Immature natural killer cell (primary cell): ENCODE measurements around the gene TFEB. TPM values are rescaled to one million over a fixed set of nuclear protein-coding genes. Genes with fewer than 3 reads are reported as not detected.

Experiments used
- DNase-seq, 3 donors: peaks; one replicate each; pipeline ENCODE4 v3.0.0; 2022; ENCODE audit warnings: mixed read lengths in 1 of 3
- H3K27ac Mint-ChIP-seq, 6 donors: one replicate each; pipeline ENCODE4 v1.8.0; 2020; ENCODE audit warnings: mixed read lengths in 6 of 6, mild to moderate bottlenecking in 5 of 6, inconsistent platforms in 4 of 6, moderate library complexity in 3 of 6
- H3K27me3 Mint-ChIP-seq, 3 donors: one replicate each; pipeline ENCODE4 v1.8.0; 2020 to 2021; ENCODE audit warnings: low read depth in 3 of 3, mild to moderate bottlenecking in 3 of 3, mixed read lengths in 3 of 3, moderate library complexity in 3 of 3, inconsistent platforms in 1 of 3
- H3K36me3 Mint-ChIP-seq, 3 donors: one replicate each; pipeline ENCODE4 v1.8.0; 2020; ENCODE audit warnings: mixed read lengths in 3 of 3, inconsistent platforms in 2 of 3, mild to moderate bottlenecking in 2 of 3
- H3K4me1 Mint-ChIP-seq, 2 donors: one replicate each; pipeline ENCODE4 v1.8.0; 2020; ENCODE audit warnings: inconsistent platforms in 2 of 2, mild to moderate bottlenecking in 2 of 2, mixed read lengths in 2 of 2, moderate library complexity in 1 of 2
- H3K4me3 Mint-ChIP-seq, 5 donors: one replicate each; pipeline ENCODE4 v1.8.0; 2020; ENCODE audit warnings: mild to moderate bottlenecking in 5 of 5, mixed read lengths in 5 of 5, inconsistent platforms in 3 of 5, moderate library complexity in 3 of 5
- H3K9me3 Mint-ChIP-seq, 6 donors: one replicate each; pipeline ENCODE4 v1.8.0; 2020; ENCODE audit warnings: mild to moderate bottlenecking in 6 of 6, mixed read lengths in 6 of 6, inconsistent platforms in 4 of 6, moderate library complexity in 3 of 6
- polyA plus RNA-seq, 3 donors: library from polyadenylated mRNA; unstranded; fragments of 300-500 nt; fragmentation: Illumina TruSeq; gene quantifications; one replicate each; pipeline ENCODE4 v1.2.3, GENCODE V29; 2021

Gene TFEB
- polyA plus RNA-seq, 3 donors from 2014 or later = 18.9 to 62.3 (median 23.9) TPM

DNA sequence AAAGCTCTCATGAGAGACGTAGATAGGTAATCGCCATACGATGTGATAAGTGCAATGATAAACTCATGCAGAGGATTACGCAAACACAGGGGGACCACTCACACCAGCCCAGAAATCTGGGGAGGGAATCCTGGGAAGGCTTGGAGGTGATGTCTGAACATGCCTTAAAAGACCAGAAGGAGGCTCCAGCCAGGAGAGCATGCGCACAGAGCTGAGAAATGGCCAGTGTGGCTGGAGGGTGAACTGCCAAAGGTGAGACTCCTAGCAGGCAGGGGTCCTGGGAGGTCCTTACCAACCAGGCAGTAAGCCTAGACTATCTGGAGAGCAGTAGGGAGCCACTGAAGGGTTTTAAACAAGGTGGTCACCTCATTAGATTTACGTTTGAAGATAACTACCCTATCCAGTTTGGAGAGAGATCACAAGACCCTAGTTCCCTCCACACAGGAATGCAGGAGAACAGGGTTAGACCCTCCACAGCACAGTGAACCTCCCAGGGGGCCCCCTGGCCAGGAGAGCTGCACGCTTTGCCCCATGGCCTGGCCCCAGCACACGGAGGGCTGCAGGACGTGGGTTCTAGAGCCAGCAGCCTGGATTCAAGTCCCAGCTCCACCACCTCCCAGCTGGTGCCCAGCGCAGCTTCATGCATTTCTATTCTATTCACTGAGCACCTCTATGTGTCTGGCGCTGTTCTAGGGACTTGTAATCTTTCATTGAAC, 84.0 kb downstream of the TFEB start:
- no peaks in the 10 kb centered on the region for H3K36me3 Mint-ChIP-seq
- DNase-seq = no peak
- H3K27me3 Mint-ChIP-seq = peaks cover 2 to 5% (median 4%) of the 10 kb centered on the region in 3 donors
- no peak overlapping the region for H3K4me3 Mint-ChIP-seq
- H3K4me1 Mint-ChIP-seq = no peaks in the 10 kb centered on the region
- no peak overlapping the region for H3K27ac Mint-ChIP-seq
- no peaks in the 10 kb centered on the region for H3K9me3 Mint-ChIP-seq

DNA sequence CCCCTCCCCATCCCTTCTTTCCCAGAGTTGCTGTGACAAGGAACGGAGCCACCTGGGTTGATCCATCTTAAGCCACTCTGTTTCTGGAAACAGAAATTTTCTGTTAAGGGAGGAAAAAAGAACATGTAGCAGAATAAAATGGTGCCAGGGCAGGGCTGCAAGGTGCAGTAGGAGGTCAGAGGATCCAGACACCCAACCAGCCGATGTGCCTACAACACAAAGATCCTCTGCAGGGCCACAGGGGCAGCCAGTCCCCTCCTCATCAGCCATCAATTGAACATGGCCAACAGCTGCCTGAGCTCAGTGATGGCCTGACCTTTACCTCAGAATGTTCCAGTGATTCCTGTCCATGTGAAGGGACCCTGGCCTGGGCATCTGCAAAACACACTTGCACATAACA, 85.3 kb downstream of the TFEB start:
- H3K27ac Mint-ChIP-seq = no peak overlapping the region
- no peaks in the 10 kb centered on the region for H3K4me1 Mint-ChIP-seq
- no peak for DNase-seq
- no peaks in the 10 kb centered on the region for H3K9me3 Mint-ChIP-seq
- peaks cover 2 to 7% (median 5%) of the 10 kb centered on the region in 3 donors for H3K27me3 Mint-ChIP-seq
- no peak overlapping the region for H3K4me3 Mint-ChIP-seq
- no peaks in the 10 kb centered on the region for H3K36me3 Mint-ChIP-seq

DNA sequence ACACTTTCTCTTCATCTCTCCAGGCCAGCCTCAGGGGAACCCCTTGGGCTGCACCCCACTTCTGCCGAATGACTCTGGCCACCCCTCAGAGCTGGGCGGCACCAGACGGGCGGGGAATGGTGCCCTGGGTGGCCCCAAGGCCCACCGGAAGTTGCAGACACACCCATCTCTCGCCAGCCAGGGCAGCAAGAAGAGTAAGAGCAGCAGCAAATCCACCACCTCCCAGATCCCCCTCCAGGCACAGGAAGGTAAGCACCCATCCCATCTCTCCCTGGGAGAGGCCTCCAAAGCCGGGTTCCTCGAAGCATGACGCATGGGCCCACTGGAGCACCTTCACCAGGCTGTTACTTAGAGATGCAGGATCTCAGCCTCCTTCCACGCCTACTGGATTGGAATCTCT, 85.8 kb downstream of the TFEB start:
- no peak for DNase-seq
- Mint-ChIP-seq H3K36me3 (no peaks in the 10 kb centered on the region), H3K27me3 (peaks cover 2 to 8% (median 7%) of the 10 kb centered on the region in 3 donors), H3K4me3 (no peak overlapping the region), H3K9me3 (no peaks in the 10 kb centered on the region), H3K27ac (no peak overlapping the region), H3K4me1 (no peaks in the 10 kb centered on the region)

DNA sequence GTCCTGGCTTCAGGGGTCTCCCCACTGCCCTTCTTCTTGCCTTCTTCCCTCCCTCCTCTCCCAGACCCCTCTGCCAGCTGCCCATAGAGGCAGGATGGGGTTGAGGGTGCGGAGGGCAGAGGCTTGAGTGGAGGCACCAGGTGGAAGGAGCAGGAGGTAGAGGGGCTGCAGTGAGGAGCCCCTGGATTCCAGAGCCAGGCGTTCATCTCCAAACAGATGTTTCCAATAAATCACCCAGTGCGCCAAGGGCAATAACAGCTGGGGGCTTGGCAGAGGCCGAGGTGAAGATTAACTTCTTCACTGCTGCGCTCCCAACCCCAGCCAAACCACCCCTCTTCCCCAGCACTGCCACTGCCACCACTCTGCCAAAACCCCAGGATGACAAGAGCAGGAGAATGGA, 86.5 kb downstream of the TFEB start:
- no peaks in the 10 kb centered on the region for H3K4me1 Mint-ChIP-seq
- H3K9me3 Mint-ChIP-seq = no peaks in the 10 kb centered on the region
- H3K27me3 Mint-ChIP-seq = peaks cover 2 to 8% (median 7%) of the 10 kb centered on the region in 3 donors
- H3K4me3 Mint-ChIP-seq = no peak overlapping the region
- H3K36me3 Mint-ChIP-seq = no peaks in the 10 kb centered on the region
- no peak for DNase-seq
- no peak overlapping the region for H3K27ac Mint-ChIP-seq

DNA sequence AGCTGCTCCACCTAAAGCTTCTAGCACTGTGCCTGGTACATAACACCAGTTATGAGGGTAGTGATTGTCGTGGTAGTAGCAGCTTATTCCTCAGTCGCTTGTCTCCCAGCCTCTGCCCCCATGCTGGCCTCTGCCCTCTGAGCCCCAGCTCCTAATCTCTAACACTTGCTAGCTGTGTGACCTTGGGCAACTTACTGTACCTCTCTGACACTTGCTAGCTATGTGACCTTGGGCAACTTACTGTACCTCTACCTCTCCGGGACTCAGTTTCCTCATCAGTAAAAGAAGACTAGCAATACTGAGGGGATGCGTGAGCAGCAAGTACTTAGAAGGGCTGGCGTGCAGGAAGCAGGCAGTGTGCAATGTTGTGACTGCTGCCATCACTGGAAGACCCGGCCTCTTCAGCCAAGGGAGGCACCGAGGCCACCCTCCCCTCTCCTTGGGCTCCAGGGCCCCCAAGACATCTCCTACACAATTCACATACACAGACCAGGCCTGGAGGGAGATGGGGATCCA, 87.3 kb downstream of the TFEB start:
- no peak for DNase-seq
- Mint-ChIP-seq H3K4me1 (no peaks in the 10 kb centered on the region), H3K9me3 (no peaks in the 10 kb centered on the region), H3K36me3 (no peaks in the 10 kb centered on the region), H3K27me3 (peaks cover 2 to 11% (median 7%) of the 10 kb centered on the region in 3 donors), H3K4me3 (no peak overlapping the region), H3K27ac (no peak overlapping the region)

DNA sequence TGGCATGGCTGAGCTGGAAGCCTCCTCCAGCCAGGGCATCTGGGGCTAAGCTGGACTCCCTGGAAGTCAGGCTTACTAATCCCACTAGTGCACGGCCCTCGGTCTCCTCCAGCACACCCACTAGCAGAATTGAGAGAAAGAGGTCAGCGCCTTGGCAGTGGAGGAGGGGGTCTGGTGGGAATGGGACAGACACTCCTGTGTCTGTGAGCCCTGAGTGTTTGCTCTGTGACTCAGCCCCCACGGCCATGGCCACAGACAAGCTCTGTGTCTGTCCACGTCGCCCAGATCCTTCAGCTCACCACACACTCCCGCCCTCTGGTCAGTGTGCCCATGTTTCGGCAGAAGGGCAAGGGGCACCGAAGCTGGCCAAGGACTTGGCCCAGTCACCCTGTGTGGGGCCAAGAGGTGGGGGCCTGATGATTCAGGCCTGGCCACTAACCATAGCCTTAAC, 88.3 kb downstream of the TFEB start:
- H3K4me3 Mint-ChIP-seq = no peak overlapping the region
- DNase-seq = no peak
- no peak overlapping the region for H3K27ac Mint-ChIP-seq
- H3K9me3 Mint-ChIP-seq = peaks cover 0 to 4% (median 0%) of the 10 kb centered on the region in 6 donors
- H3K36me3 Mint-ChIP-seq = no peaks in the 10 kb centered on the region
- no peaks in the 10 kb centered on the region for H3K4me1 Mint-ChIP-seq
- peaks cover 2 to 10% (median 5%) of the 10 kb centered on the region in 3 donors for H3K27me3 Mint-ChIP-seq

DNA sequence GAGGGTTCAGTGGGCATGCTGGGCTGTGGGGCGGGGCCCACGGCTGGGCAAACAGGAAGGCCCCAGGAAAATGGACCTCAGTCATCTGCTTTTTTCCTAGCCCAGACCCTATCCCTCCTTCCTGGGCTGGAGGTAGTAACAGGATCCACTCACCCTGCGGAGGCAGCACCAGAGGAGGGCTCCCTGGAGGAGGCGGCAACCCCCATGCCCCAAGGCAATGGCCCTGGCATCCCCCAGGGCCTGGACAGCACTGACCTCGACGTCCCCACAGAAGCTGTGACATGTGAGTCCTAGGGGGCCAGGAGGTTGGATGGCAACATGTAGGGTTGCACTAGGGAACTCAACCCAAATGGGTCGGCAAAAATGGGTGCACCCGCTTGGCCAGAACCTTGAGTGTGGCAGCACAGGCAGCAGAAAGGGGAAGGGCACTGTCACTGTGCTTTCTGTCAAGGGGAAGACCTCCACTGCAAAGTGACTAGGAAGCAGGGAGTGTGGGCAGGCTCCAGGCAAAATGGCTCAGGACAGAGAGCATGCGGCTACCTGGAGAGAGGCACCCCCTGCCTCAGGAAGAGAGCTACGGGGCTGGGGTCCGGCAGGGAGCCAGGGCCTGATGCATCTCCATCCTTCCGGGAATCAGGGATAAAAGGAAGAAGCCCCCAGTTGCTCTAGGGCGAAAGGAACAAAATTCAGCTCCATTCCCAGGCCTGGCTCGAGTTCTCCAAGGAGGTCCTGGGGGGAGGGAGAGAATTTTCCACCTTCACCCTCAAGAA, 89.2 kb downstream of the TFEB start:
- H3K4me1 Mint-ChIP-seq = no peaks in the 10 kb centered on the region
- H3K36me3 Mint-ChIP-seq = no peaks in the 10 kb centered on the region
- no peak for DNase-seq
- no peak overlapping the region for H3K4me3 Mint-ChIP-seq
- H3K27ac Mint-ChIP-seq = peak overlapping the region in 1 of 6 donors; percentile 49
- H3K27me3 Mint-ChIP-seq = peaks cover 0 to 10% (median 2%) of the 10 kb centered on the region in 3 donors
- H3K9me3 Mint-ChIP-seq = peaks cover 0 to 4% (median 0%) of the 10 kb centered on the region in 6 donors

DNA sequence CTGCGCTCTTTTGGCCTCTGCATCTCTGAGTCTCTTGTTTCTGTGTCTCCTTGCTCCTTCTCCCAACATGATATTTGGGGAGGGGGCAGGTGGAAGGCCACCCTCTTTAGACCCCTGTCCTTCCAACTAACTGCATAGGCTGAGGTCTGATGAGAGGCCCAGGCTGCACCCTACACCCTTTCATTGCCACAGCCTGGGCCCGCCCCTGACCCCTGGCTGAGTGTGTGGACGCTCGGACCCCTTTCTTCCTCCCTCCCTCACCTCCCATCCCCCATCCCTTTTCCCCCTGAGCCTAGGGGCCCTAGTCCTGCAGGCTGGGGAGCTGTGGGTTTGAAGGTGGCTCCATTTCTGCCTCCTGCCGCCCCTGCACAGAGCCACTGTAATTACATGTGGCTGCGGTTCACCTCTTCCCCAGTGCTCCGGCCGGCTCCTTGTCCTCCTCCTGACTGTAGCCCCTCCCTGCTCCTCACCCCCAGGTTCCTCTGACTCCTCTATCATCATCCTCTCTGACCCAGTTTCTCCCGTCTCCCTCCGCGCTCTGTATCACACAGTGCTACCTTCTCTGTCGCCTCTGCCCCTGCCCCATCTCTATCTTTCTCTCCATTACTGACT, 90.3 kb downstream of the TFEB start:
- peaks cover 1 to 8% (median 3%) of the 10 kb centered on the region in 3 donors for H3K27me3 Mint-ChIP-seq
- H3K9me3 Mint-ChIP-seq = peaks cover 0 to 4% (median 0%) of the 10 kb centered on the region in 6 donors
- DNase-seq = no peak
- H3K27ac Mint-ChIP-seq = peak overlapping the region in 1 of 6 donors; percentile 46
- H3K36me3 Mint-ChIP-seq = no peaks in the 10 kb centered on the region
- H3K4me1 Mint-ChIP-seq = no peaks in the 10 kb centered on the region
- H3K4me3 Mint-ChIP-seq = no peak overlapping the region

DNA sequence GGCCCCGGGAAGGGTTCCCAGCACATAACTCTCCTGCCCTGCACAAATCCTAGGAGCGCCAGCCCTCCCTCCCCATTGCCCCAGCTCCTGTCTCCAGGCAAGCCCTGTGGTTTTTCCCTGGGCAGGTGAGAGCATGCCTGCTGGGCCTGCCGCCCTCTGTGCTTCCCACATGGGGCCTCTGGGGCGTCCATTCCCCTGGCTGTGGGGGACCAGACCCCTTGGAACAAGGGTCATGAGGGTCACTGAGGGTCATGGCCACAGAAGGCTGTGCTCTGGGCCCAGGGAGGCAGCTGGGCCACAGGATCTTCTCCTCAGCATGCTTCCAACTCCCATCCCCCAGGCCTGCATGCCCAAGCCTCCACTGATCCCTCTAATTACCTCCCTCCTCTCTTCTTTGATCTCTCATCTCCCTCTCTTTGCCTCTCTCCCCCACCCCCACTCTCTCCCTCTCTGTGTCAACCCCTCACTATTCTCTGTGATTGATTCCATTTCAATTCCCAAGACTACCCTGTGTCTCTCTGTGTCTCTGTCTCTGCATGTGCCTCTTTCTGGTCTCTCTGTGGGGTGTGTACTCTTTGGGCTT, 91.0 kb downstream of the TFEB start:
- Mint-ChIP-seq H3K4me3 (no peak overlapping the region), H3K36me3 (no peaks in the 10 kb centered on the region), H3K4me1 (peaks cover 0 to 3% of the 10 kb centered on the region in 2 donors), H3K27me3 (peaks cover 5 to 8% (median 6%) of the 10 kb centered on the region in 3 donors), H3K9me3 (peaks cover 0 to 4% (median 0%) of the 10 kb centered on the region in 6 donors), H3K27ac (no peak overlapping the region)
- DNase-seq = no peak

DNA sequence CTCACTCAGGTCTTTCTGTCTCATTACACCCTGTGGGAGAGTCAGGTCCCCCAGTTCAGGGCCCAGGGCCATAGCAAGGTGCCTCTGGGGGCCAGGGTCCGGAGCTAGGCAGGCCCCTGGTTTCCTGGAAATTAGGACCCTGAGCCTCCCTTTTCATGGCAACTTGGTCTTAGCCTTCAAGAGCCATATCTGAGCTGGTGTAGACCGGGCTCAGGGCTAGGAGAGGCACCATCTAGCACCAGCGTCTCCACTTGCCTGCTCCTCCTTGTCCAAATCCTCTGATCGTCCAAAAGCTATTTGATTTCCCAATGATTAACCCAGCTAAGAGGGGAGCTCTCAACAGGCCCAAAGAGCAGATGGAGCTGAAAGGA, 91.5 kb downstream of the TFEB start:
- Mint-ChIP-seq H3K4me3 (no peak overlapping the region), H3K9me3 (peaks cover 0 to 4% (median 0%) of the 10 kb centered on the region in 6 donors), H3K36me3 (no peaks in the 10 kb centered on the region), H3K4me1 (peaks cover 0 to 4% of the 10 kb centered on the region in 2 donors), H3K27ac (no peak overlapping the region), H3K27me3 (peaks cover 5 to 8% (median 8%) of the 10 kb centered on the region in 3 donors)
- DNase-seq = no peak

DNA sequence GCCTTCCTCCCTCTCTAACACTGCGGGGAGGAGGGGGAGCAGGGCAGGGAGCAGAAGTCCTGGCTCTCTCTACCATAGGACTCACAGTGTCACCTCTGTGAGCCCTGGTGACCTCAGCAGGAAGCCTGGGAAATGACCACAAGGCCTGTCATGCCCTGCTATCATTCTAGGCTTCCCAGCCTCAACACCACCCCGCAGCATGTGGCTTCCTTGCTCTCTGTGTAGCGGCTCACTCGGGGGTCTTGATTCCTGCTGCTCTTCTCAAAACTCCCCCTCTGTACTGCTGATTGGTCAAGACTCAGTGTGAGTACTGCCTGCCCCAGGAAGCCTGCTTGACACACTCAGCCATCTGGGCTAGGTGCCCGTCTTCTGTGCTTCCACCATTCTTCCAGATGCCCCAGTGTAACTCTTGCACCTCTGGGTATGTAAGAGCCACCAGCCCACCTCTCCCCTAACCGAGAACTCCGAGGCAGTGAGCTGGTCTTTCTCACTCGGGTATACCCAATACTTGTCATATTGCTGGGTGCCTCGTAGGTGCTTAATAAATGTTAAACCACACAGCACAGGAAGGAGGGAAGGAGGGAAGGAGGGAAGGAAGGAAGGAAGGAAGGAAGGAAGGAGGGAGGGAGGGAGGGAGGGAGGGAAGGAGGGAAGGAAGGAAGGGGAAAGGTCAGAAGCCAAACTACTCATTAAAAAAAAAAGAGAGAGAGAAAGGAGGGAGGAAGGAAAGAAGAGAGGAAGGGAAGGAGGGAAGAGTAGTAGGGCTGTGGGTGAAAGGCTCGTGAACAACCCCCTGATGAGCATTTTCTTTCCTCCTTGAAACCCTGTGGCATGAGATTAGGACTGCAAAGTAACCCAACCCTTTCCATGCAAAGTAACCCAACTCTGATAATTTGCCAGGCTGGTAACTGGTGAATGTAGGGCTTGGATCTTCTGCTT, 92.2 kb downstream of the TFEB start:
- Mint-ChIP-seq H3K4me3 (no peak overlapping the region), H3K27ac (no peak overlapping the region), H3K9me3 (peaks cover 0 to 4% (median 0%) of the 10 kb centered on the region in 6 donors), H3K27me3 (peaks cover 5 to 8% (median 8%) of the 10 kb centered on the region in 3 donors), H3K4me1 (peaks cover 0 to 5% of the 10 kb centered on the region in 2 donors), H3K36me3 (no peaks in the 10 kb centered on the region)
- no peak for DNase-seq

DNA sequence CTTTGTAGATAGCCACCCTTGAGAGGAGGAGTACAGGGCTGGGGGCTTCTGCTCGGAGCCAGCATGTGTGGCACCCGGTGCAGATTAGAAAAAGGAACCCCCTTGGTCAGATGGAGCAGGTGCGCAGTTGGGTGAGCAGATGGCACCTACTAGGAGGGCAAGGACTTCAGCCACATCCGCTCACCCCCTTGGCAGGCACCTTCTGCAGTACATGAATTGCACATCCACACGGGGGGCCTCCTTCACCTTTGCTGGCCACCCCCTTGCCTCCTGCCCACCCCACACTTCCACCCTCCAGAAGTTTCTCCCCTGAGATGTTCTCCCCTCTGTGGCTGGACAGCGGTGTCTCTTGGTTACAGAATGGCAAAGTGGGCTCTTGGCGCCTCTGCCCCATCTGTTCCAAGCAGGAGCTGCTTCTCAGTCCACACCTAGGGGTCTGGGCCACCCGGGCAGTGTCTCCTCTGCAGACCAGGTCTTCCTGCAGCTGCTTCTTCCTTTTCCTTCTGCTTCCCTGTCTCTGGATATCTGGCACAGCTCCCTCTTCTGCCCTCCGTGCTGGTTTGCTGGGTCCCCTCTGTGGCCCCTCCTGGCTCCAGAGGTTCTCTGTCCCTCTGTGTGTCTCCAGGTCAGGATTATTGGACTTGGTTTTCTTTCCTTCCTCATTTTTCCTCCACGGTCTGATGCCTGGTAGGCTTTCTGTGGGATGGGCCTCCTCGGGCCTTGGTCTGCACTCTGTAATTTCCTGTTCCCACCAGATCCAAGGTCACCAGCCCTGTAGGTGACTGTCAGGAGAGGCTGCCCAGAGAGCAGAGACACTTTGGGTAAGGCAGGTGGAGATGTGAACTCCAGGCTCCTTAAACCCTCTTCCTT, 93.1 kb downstream of the TFEB start:
- no peak for DNase-seq
- H3K4me1 Mint-ChIP-seq = peaks cover 0 to 8% of the 10 kb centered on the region in 2 donors
- no peak overlapping the region for H3K27ac Mint-ChIP-seq
- H3K36me3 Mint-ChIP-seq = no peaks in the 10 kb centered on the region
- no peak overlapping the region for H3K4me3 Mint-ChIP-seq
- peaks cover 0 to 4% (median 0%) of the 10 kb centered on the region in 6 donors for H3K9me3 Mint-ChIP-seq
- peaks cover 5 to 10% (median 8%) of the 10 kb centered on the region in 3 donors for H3K27me3 Mint-ChIP-seq
